ENCODE results near the gene COG2.

Gene COG2

GRCh38 chr1:230710543-230710904, 68.2 kb downstream of the COG2 start:
- H3K4me3 ChIP-seq (ENCODE audit: control insufficient read depth, low read depth, low read length): no peak overlapping the region
- TF ChIP-seq CTCF (conservative IDR thresholded peaks at IDR 0.05; ENCODE audit: control insufficient read depth, insufficient read depth, low read depth, low read length): no peak
- no peak for DNase-seq (ENCODE audit: low read depth)

- H3K4me3 ChIP-seq (ENCODE audit: control insufficient read depth, low read depth, low read length): no peak overlapping the region
- DNase-seq (ENCODE audit: low read depth): no peak
- TF ChIP-seq CTCF (conservative IDR thresholded peaks at IDR 0.05; ENCODE audit: control insufficient read depth, insufficient read depth, low read depth, low read length): no peak
Measured at GRCh38 chr1:230711245-230711644, 69.0 kb downstream of the COG2 start.

- TF ChIP-seq CTCF (conservative IDR thresholded peaks at IDR 0.05; ENCODE audit: control insufficient read depth, insufficient read depth, low read depth, low read length): no peak
Measured at GRCh38 chr1:230712470-230712942, 70.2 kb downstream of the COG2 start.

GRCh38 chr1:230713138-230713537, 70.9 kb downstream of the COG2 start:
- no peak overlapping the region for H3K4me3 ChIP-seq (ENCODE audit: control insufficient read depth, low read depth, low read length)
- TF ChIP-seq CTCF (conservative IDR thresholded peaks at IDR 0.05; ENCODE audit: control insufficient read depth, insufficient read depth, low read depth, low read length): no peak
- no peak for DNase-seq (ENCODE audit: low read depth)

More at GRCh38 chr1:230712470-230712942, 70.2 kb downstream of the COG2 start:
- no peak for DNase-seq (ENCODE audit: low read depth)
- H3K4me3 ChIP-seq (ENCODE audit: control insufficient read depth, low read depth, low read length): no peak overlapping the region

- DNase-seq (ENCODE audit: low read depth): no peak
- no peak overlapping the region for H3K4me3 ChIP-seq (ENCODE audit: control insufficient read depth, low read depth, low read length)
Measured at GRCh38 chr1:230713547-230713914, 71.2 kb downstream of the COG2 start.

GRCh38 chr1:230713915-230714764, 71.9 kb downstream of the COG2 start, which contains the start of gene AGT:
Gene AGT, minus strand, starts transcription at chr1:230714122. Its CDS starts 3,299 bp downstream, at chr1:230710823.
- no peak for TF ChIP-seq CTCF (conservative IDR thresholded peaks at IDR 0.05; ENCODE audit: control insufficient read depth, insufficient read depth, low read depth, low read length)
- peak; percentile 87 for DNase-seq (ENCODE audit: low read depth)
- H3K4me3 ChIP-seq (ENCODE audit: control insufficient read depth, low read depth, low read length): no peak within 1 kb of the TSS

More at GRCh38 chr1:230713547-230713914, 71.2 kb downstream of the COG2 start:
- TF ChIP-seq CTCF (conservative IDR thresholded peaks at IDR 0.05; ENCODE audit: control insufficient read depth, insufficient read depth, low read depth, low read length): no peak
